ENCODE measurements around the gene CFTR. TPM values are rescaled to one million over a fixed set of nuclear protein-coding genes. Genes with fewer than 3 reads are reported as not detected.

Gene CFTR
- total RNA-seq, 2 donors from 2014 or later = 251 to 329 TPM

- DNase-seq (no peak), ATAC-seq (no peak)
- TF ChIP-seq POLR2A (IDR thresholded peaks at IDR 0.05) (no peak), CTCF (IDR thresholded peaks at IDR 0.05) (no peak)
- Histone ChIP-seq H3K9me3 (no peaks in the 10 kb centered on the region), H3K36me3 (replicated peaks in 1 of 2; ENCODE audit: insufficient read depth in 1 of 2, low read depth in 2 of 2) (no peaks in the 10 kb centered on the region), H3K4me3 (no peak overlapping the region), H3K27ac (no peak overlapping the region), H3K27me3 (no peaks in the 10 kb centered on the region), H3K4me1 (peaks cover 7% of the 10 kb centered on the region)
- intact Hi-C loops (cut with DNase I) = no loop called here
- WGBS, 2 donors = 38 to 43% methylated on average over 3 of the region's 3 CpGs
These were observed 195.9 kb downstream of the CFTR start for GRCh38 chr7:117675497-117676435.

GRCh38 chr7:117679120-117679519 is 199.3 kb downstream of the CFTR start:
- no peaks in the 10 kb centered on the region for H3K27me3 ChIP-seq
- no peaks in the 10 kb centered on the region for H3K9me3 ChIP-seq
- H3K4me3 ChIP-seq = no peak overlapping the region
- DNase-seq = no peak
- intact Hi-C loops (cut with DNase I) = no loop called here
- no peak for ATAC-seq
- WGBS, 2 donors = 61% methylated on average over 3 of the region's 3 CpGs
- TF ChIP-seq CTCF (IDR thresholded peaks at IDR 0.05) = no peak
- TF ChIP-seq POLR2A (IDR thresholded peaks at IDR 0.05) = no peak
- H3K4me1 ChIP-seq = no peaks in the 10 kb centered on the region
- H3K36me3 ChIP-seq (replicated peaks in 1 of 2; ENCODE audit: insufficient read depth in 1 of 2, low read depth in 2 of 2) = no peaks in the 10 kb centered on the region
- H3K27ac ChIP-seq = no peak overlapping the region

- DNase-seq (no peak), ATAC-seq (peak; percentile 40)
- no peak overlapping the region for H3K4me3 ChIP-seq
- no peaks in the 10 kb centered on the region for H3K36me3 ChIP-seq (replicated peaks in 1 of 2; ENCODE audit: insufficient read depth in 1 of 2, low read depth in 2 of 2)
- H3K27ac ChIP-seq = peak overlapping the region in 1 of 4 donors; percentile 39
- no peaks in the 10 kb centered on the region for H3K27me3 ChIP-seq
- no peaks in the 10 kb centered on the region for H3K9me3 ChIP-seq
- no peak for TF ChIP-seq CTCF (IDR thresholded peaks at IDR 0.05)
- TF ChIP-seq POLR2A (IDR thresholded peaks at IDR 0.05) = no peak
- 43 to 51% methylated on average over 5 of the region's 5 CpGs for WGBS, 2 donors
- H3K4me1 ChIP-seq = no peaks in the 10 kb centered on the region
- intact Hi-C loops (cut with DNase I) = no loop called here
These were observed 203.0 kb downstream of the CFTR start for GRCh38 chr7:117682681-117683385.

GRCh38 chr7:117683430-117684175 is 203.8 kb downstream of the CFTR start:
- Histone ChIP-seq H3K27me3 (no peaks in the 10 kb centered on the region), H3K4me3 (no peak overlapping the region), H3K36me3 (replicated peaks in 1 of 2; ENCODE audit: insufficient read depth in 1 of 2, low read depth in 2 of 2) (no peaks in the 10 kb centered on the region), H3K9me3 (no peaks in the 10 kb centered on the region), H3K27ac (peak overlapping the region in 1 of 4 donors; percentile 39), H3K4me1 (no peaks in the 10 kb centered on the region)
- no peak for TF ChIP-seq CTCF (IDR thresholded peaks at IDR 0.05)
- TF ChIP-seq POLR2A (IDR thresholded peaks at IDR 0.05) = no peak
- DNase-seq (no peak), ATAC-seq (no peak)
- intact Hi-C loops (cut with DNase I) = no loop called here
- WGBS, 2 donors = 60 to 62% methylated on average over 8 of the region's 8 CpGs

All from body of pancreas (tissue), 4 donors.